OCI-LY1 (cell line): Measurements from ENCODE around the gene RGS17.

Experiments used
- CTCF ChIP-seq: fragments of 200-600 bp; sonication (generic), shearing (Covaris generic); IDR thresholded peaks from 2 replicates; pipeline ENCODE4 v1.5.1; 2017; ENCODE audit warnings: mild to moderate bottlenecking, antibody characterized with exemption, low read length, moderate library complexity, mixed read lengths
- EZH2 ChIP-seq: fragments of 200-600 bp; sonication (generic), shearing (Covaris generic); IDR thresholded peaks from 2 replicates; pipeline ENCODE4 v1.8.0; 2017; ENCODE audit warnings: borderline replicate concordance, mixed run types, mild to moderate bottlenecking, antibody characterized with exemption, low read length, moderate library complexity, mixed read lengths

GRCh38 chr6:152993431-152993830 lies 137.7 kb downstream of the RGS17 start:
- no peak for TF ChIP-seq CTCF
- no peak for TF ChIP-seq EZH2
